Right renal pelvis (tissue), 4 donors: ENCODE results near the gene SHOC1. TPM values are rescaled to one million over a fixed set of nuclear protein-coding genes. Genes with fewer than 3 reads are reported as not detected.
A peak's percentile ranks its signal among the peaks of the same experiment; 100 is the strongest.
"Not testable (repeated sequence)": the region's sequence is repeated elsewhere in the genome, so short reads cannot be mapped to it uniquely, and the experiment has no call there.

Experiments used
- DNase-seq, 4 donors: peaks; one replicate each; pipeline ENCODE4 v3.0.0-alpha.2; 2013; ENCODE audit warnings: low read depth in 4 of 4, low spot score in 3 of 4, missing footprints in 1 of 4
- polyA plus RNA-seq, 4 donors: library from polyadenylated mRNA; unstranded; fragments of 120-200 nt; gene quantifications; one replicate each; pipeline ENCODE4 v1.2.1, GENCODE V29; 2013; ENCODE audit not compliant: insufficient read length in 4 of 4

SHOC1 gene
- polyA plus RNA-seq, 4 donors, result 0.65 to 1.5 (median 0.73) TPM

GRCh38 chr9:111806259-111806658 lies 11.5 kb upstream of the SHOC1 start:
- no peak for DNase-seq

GRCh38 chr9:111805830-111806241 lies 11.1 kb upstream of the SHOC1 start:
- DNase-seq, result no peak

DNA sequence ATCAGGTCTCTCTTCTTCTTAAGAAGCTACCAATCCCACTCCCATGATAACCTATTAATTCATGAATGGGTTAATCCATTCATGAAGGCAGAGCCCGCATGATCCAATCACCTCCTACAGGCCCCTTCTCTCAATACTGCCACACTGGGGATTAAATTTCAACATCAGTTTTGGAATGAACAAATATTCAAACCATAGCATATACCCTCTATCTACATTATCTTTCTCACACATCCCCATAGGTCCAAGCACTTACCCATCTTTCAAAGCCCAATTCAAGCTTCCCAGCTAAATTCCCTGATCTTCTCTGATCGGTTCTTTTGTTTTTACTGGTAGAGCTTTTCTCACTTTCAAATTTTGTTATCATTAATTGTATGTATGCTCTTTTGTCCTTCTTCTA lies 10.5 kb upstream of the SHOC1 start:
- no peak for DNase-seq

DNA sequence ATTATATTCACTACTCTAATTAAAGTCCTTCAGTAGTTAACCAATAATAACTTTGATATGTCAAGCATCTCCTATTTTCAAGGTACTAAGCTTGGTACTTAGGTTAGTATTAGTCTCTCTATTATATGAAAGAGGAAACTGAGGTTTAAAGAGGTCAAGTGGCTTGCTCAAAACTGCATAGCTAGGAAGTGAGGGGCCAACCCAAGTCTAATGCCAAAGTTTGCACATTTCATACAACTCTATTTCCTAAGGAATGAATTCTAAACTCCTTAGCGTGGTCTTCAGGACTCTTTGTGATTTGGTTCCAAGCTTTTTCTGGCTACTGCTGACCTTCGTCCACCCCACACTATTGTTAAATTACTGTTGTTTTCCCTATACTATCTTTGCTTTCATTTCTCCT lies 9.9 kb upstream of the SHOC1 start:
- DNase-seq, result no peak

- DNase-seq, result no peak
Measured at GRCh38 chr9:111803924-111804323, 9.2 kb upstream of the SHOC1 start.

- DNase-seq, result no peak
Measured at GRCh38 chr9:111799915-111800526, 5.3 kb upstream of the SHOC1 start.

GRCh38 chr9:111799506-111799905 lies 4.8 kb upstream of the SHOC1 start:
- no peak for DNase-seq

DNA sequence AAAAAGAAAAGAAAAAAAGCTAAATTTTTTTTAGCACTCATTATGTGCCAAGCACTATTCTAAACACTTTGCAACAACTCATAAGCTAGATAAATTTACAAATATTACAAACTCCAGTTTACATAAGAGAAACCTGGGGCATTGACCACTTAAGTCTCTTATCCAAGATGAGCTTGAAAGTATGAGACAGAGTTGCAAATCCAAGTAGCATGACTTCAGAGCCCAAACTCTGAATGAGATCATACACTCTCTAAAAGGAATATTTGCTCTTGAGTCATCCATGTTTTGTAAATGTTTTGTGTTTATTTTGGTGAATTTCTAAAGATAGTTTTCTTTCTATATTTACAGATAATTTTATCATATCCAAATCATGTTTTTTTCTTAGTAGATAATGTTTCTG lies 4.0 kb upstream of the SHOC1 start:
- no peak for DNase-seq

GRCh38 chr9:111795557-111795839 lies 761 bp upstream of the SHOC1 start:
- no peak for DNase-seq

- DNase-seq, result not testable (repeated sequence)
Measured at GRCh38 chr9:111791821-111792220, 2.9 kb downstream of the SHOC1 start.

GRCh38 chr9:111789881-111790280 lies 4.9 kb downstream of the SHOC1 start:
- DNase-seq, result no peak

DNA sequence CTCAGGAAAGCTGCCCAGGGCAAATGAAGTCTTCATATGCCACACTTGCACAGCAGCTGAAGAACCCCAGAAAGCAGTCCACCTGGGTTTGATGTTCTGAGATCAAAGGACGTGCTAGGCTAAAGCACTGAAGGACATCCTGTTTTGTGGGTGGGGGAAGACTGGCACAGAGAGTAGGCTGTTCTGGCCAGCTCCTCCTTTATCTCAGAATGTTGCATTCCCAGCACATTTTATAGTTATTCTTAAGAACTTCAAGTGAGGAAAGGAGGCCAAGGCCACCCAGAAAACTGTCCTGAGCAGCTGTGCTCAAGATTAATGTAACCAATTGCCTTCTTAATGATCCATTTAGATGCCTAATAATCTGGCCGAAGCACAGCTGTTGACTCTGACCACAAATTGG lies 10.9 kb downstream of the SHOC1 start:
- no peak for DNase-seq

GRCh38 chr9:111783424-111783823 lies 11.3 kb downstream of the SHOC1 start:
- no peak for DNase-seq

GRCh38 chr9:111766066-111766465 lies 28.7 kb downstream of the SHOC1 start:
- no peak for DNase-seq

- DNase-seq, result no peak
Measured at GRCh38 chr9:111762556-111762955, 32.2 kb downstream of the SHOC1 start.

DNA sequence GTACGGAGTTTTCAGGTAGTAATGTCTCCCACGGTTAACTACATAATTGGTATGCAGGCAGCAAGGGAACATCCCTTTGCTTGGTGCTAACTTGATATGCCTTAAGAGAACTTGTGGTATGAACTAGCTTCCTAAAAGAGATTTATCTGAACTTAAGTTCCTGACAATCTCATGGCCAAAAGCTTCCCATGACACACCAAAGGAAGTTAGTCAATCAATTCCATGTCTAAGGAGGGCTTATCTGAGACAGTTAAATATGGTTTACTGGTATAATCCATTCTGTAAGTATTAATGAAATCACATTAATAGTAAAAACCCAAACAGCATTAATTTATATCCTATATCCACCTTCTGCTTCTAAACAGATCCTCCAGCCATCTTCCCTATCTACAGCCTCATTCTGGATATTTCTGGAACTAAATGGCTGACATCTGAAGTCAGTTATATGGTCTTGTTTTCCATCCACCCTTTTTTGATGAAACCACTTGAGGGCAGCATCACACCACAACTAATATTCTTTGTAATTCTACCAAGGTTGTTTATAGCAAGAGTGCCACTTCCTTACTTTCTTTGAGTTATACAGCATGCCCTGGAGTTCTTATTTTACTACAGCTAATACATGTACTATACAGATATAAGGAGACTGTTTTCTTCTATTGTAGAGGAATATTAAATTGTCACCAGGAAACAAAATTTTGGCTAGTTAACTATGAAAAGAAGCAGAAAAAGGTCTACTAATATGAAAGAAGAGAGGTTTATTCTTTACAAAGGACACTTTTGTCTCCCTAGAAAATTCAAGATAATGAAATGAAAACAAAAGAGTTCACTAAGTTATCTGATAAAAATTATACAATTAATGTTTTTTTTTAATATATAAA lies 34.7 kb downstream of the SHOC1 start:
- DNase-seq, result peak; percentile 68 to 80 (median 70)

- no peak for DNase-seq
Measured at GRCh38 chr9:111754800-111755199, 39.9 kb downstream of the SHOC1 start.

DNA sequence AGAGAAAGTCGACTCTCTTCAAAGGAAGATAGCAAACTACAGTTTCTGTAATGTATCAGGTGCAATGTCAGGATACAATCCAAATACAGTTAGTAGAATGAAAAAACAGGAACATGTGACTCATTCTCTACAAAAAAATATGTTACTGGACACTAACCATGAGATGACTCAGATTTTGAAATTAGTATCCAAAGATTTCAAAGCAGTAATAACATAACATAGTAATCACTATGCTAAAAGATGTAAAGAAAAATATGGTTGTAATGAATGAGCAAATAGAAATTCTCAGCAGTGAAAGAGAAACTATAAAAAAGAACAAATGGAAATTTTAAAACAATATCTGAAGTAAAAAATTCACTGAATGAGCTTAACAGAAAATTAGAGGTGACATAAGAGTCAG lies 42.3 kb downstream of the SHOC1 start:
- no peak for DNase-seq
